ENCODE results near the gene ZNF862.

ZNF862 gene

GRCh38 chr7:149838224-149838991, at the start of gene ZNF862:
TSS of gene ZNF862 (plus strand) at chr7:149838375. CDS start at chr7:149838612, 237 bp downstream.
- DNase-seq = peak; percentile 89

GRCh38 chr7:149789101-149789500, 49.1 kb upstream of the ZNF862 start:
- DNase-seq = no peak

- DNase-seq = no peak
Observed at GRCh38 chr7:149790146-149790548, 48.0 kb upstream of the ZNF862 start.

GRCh38 chr7:149790754-149791360, 47.3 kb upstream of the ZNF862 start:
- no peak for DNase-seq

- no peak for DNase-seq
Observed at GRCh38 chr7:149791411-149792219, 46.6 kb upstream of the ZNF862 start.

GRCh38 chr7:149792220-149792595, 46.0 kb upstream of the ZNF862 start:
- no peak for DNase-seq

- DNase-seq = no peak
Observed at GRCh38 chr7:149793261-149793660, 44.9 kb upstream of the ZNF862 start.

GRCh38 chr7:149794661-149795060, 43.5 kb upstream of the ZNF862 start:
- DNase-seq = no peak

- no peak for DNase-seq
Observed at GRCh38 chr7:149795126-149795525, 43.0 kb upstream of the ZNF862 start.

GRCh38 chr7:149796287-149796860, 41.8 kb upstream of the ZNF862 start:
- DNase-seq = no peak

GRCh38 chr7:149797771-149798170, 40.4 kb upstream of the ZNF862 start:
- no peak for DNase-seq

- DNase-seq = no peak
Observed at GRCh38 chr7:149799397-149800168, 38.6 kb upstream of the ZNF862 start.

GRCh38 chr7:149800169-149800555, 38.0 kb upstream of the ZNF862 start:
- no peak for DNase-seq

GRCh38 chr7:149801002-149801566, 37.1 kb upstream of the ZNF862 start:
- DNase-seq = no peak

- DNase-seq = no peak
Observed at GRCh38 chr7:149801816-149802215, 36.4 kb upstream of the ZNF862 start.

GRCh38 chr7:149802966-149803365, 35.2 kb upstream of the ZNF862 start:
- DNase-seq = no peak

GRCh38 chr7:149803551-149804074, 34.6 kb upstream of the ZNF862 start:
- no peak for DNase-seq

- DNase-seq = no peak
Observed at GRCh38 chr7:149804106-149804505, 34.1 kb upstream of the ZNF862 start.

GRCh38 chr7:149806726-149807125, 31.4 kb upstream of the ZNF862 start:
- DNase-seq = no peak

- no peak for DNase-seq
Observed at GRCh38 chr7:149808311-149808710, 29.9 kb upstream of the ZNF862 start.

GRCh38 chr7:149809215-149809614, 29.0 kb upstream of the ZNF862 start:
- no peak for DNase-seq

- no peak for DNase-seq
Observed at GRCh38 chr7:149811221-149811620, 27.0 kb upstream of the ZNF862 start.
